NCI-H2196 (cell line): ENCODE results near the gene ADGRB3.
A peak's percentile ranks its signal among the peaks of the same experiment; 100 is the strongest.

ENCODE experiments used
- DNase-seq: peaks from one replicate; lab custom pipeline; 2025; ENCODE audit not compliant: unreplicated experiment; lab: John Stamatoyannopoulos, UW

The ADGRB3 gene

DNA sequence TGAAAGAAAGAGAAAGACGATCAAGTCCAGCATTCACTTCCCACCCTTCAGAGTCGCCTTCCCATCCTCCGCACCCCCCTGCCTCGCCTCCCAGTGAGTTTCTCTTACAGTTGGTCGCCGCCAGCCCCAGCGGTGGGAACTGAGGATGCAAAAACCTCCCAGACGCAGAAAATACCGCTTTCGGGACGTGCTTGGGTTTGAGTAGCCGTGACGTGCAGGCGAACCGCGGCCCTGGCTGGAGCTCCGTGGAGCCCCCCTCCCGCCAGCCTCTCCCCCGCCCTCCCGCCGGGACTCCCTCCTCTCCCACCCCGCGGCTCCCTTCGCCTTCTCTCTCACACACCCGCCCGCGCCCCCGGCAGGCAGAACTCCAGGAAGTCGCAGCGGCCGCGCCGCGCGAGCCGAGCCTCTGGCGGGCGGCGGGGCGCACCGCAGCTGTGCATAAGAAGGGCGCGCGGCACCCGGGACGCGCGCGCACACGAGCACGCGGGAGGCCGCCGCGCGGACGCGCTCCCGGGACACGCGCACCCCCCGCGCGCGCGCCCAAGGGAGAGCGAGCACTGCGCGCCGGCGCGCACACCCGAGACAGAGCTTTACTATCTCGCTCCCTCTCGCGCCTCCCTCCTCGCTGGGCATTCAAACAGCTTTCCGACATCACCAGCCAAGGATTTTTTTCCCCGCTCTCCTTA is at the start of gene ADGRB3:
Gene ADGRB3, plus strand, starts transcription at position 557 of the 686 bp plus-strand sequence. CDS start 3,394 bp downstream, outside the sequence.
- DNase-seq = peak; percentile 83

DNA sequence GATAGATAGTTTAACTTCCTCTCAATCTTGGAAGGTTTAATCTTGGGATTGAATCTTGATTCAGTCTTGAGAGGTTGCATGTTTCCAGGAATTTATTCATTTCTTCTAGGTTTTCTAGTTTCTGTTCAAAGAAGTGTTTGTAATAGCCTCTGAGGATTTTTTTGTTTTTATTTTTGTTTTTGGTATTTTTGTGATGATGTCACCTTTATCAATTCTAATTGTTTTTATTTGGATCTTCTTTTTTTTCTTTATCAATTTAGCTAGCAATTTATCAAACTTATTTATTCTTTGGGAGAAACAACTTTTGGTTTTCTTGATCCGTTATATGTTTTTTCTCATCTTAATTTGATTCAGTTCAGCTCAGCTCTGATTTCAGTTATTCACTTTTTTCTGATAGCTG is 41.5 kb upstream of the ADGRB3 start:
- DNase-seq = no peak

DNA sequence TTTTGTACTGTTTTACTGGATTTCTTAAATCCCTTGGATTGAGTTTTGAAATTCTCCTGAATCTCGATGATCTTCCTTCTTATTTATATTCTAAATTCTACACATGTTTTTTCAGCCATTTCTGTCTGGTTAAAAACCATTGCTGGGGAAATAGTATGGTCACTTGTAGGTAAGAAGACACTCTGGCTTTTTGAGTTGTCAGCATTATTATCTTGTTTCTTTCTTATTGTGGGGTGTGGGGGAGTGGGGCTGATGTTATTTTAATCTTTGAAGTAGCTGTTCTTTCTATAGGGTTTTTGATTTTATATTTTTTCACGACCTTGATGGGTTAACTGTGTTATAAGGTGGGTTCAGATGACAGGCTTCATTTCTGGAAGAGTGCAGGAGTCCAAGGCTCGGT is 37.4 kb upstream of the ADGRB3 start:
- no peak for DNase-seq

DNA sequence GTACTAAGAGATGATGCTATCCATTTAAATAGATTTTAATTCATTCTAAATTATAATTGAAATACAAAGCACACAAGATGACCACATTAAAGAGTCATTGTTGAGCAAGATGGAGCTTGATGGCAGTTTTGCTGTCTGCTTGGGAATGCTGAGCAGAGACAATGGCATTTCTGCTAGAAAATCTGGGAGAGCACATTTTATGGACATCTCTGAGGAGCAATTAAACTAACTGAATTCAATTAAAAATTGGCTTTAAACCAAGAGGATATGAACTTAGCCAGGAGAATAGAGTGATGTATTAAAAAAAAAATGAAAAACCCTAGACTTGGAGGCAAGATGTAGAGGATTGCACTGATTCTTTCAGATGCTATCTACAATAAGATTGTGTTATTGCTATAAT is 19.1 kb upstream of the ADGRB3 start:
- DNase-seq = no peak

DNA sequence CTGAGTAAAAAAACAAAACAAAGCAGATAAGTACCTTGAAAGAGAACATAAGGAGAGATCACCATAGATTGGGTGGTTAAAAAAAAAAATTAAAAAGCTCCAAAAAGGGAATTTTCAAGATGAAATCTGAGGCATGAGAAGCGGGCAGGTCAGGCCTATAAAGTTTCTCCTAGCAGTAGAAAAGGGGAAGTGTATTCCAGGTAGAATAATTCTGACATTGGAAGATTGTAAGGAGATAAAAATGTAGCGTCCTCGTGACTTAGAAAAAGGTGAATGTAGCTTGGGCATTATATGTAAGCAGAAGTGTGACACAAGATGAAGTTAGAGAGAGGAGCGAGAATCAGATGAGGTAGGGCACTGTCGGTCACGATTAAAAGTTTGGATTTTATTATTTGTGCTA is 9.1 kb upstream of the ADGRB3 start:
- DNase-seq = no peak

DNA sequence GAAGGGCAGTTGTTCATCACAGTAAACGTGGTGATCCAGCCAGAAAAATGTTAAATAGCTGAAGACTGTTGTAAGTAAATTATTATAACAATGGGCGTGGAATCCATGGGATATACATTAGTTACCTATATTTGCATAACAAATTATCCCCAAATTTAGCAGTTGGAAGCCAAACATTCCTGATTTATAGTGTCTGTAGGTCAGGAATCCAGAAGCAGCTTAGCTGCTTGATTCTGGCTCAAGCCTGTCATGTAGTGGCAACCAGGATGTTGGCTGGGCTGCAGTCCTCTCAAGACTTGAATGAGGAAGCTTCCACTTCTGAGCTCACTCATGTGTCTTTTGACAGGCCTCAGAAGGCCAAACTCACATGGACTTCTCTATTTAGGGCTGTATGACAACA is 6.9 kb upstream of the ADGRB3 start:
- DNase-seq = no peak

DNA sequence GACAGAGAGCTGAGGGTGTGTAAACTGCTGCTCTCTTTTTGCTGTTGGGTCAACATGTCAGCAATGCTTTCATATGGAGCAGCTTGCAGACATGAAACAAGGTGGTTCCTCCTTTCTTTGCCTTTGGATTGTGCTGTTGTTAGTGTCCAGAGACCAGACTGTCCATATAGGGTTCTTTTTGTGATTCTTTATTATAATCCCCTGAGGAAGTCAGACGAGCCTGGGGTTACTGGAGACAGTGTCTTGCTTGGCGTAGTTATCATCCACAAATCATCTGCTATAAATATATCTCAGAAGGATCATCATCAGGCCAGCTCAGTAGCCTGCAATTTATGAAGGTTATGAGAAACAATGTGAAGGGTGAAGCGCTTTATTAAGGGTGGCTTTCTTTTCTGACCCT is 2.3 kb upstream of the ADGRB3 start:
- no peak for DNase-seq

DNA sequence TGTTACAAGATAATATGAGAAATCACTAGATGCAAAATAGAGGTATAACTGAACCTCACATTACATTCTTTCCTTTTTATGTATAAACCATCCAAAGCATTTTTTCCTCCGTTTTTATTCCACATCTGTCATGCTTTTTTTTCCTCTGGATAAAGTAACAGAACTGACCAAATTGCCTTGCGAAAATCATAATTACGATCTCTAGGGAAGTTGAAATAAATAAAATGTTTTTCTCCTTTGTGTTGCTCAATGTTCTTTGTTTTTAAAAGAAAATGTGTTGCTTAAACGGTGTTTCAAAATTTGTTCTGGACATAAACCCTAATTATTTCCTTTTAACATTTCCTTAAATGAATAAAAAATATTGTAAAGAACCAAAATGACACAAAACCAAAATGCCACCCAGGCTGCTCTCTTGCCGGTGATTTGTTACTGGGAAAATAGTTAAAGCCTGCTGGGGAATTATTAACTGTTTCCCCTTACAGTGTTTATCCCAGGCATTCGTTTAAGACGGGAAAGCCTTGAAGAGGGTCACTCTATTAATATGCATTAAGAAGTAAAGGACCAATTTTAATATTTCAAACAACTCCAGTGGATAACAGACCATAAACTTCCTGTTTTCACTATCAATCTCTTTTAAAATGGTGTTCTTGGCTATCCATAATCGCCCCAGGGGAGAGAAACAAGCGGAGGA is 1.7 kb upstream of the ADGRB3 start:
- no peak for DNase-seq

DNA sequence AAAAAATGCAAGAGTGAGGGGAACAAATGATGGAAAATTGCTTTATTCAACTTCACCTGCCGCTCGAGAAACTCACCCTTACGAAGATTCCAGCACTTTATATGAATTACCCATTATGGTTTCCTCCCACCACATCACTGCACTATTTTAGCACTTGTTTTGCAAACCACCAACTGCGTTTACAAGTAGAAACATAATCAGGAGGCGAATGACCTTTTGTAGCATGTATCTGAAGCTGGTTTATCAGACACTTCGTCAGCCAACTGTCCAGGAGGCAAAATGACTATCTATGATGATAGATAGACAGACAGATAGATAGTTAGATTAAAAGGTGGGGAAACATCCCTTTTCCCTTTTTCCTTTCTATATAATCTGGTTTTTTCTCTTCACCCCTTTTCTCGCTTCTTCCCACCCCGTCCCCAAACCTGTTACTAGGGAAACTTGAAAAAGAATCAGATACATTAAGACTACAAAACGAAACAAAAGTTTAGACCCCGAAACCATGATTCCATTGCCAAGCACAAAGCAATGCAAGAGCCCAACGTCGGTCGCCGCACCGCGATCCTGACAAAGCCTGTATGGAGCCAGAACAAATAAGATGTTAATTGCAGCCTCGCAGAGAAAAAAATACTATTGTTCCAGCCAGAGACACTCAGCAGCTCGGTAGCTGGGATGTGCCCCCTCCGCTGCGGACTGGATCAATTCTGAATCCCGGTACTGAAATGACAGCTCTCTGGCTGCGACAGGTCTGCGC is 933 bp upstream of the ADGRB3 start:
- no peak for DNase-seq

DNA sequence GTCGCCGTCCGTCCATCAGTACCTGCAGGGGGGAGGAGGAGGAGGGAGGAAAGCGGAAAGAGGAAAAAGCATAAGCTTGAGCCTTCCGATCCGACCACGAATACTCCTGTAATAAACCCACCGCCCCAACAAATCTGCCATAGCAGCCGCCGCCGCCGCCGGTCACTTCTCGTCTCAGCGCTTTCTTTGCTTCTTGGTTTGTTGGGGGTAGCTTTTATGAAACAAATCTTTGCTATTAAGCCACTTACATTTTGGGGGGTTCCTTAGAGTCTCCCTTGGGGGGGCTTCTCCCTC is 277 bp downstream of the ADGRB3 start:
- no peak for DNase-seq

DNA sequence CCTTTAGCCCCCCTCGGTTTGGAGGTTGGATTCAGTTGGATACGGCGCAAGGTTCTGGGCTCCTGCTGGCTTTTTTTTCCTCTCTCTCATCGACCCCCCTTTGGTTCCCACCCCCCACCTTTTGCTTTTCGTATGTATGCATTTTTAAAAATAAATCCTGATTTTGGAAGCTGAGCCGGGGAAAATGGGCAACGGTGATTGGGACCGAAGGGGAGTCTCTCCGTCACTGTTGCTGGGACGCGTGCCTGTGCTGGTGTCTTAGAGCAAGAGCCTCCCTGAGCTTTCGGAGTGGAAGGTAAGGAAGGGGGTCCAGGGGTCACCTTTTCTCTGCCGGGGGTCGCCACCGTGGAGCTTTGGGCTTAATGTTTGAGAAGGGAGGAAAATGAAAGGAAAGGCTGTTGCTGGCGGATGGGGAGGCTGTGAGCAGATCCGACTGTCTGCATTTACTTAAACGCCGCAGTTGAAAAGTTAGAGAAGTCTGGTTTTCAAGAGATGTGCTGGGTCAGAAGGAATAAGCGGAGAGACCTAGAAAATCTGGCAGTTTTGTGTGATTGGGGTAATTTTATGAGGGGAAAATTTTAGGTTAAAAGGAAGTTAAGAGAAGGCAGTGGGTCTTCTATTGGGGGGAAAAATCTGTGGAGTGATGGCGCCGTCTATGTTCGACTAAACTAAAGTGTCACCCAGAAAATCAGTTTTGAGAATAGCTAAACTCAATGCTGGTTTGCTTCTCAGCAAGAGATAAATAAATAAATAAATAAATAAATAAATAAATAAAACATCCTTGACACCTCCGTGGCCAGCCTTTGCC is 828 bp downstream of the ADGRB3 start:
- DNase-seq = no peak

DNA sequence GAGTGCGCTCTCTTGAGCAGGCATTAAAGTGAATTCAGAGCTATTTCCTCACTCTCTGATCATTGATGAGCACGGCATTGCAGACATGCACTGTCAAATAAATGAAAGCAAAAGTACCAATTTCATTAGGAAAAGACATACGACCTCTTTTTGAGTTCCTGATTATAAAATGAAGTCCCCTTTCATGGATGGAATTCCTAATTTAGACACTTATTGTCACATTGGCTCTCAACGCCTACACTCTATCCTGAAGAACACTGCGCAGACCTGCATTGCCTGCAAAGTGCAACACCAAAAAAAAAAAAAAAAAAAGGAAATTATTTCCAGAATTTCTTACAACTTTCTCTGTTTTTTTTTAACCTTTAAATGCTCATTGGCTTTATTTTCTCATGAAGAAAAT is 1.6 kb downstream of the ADGRB3 start:
- DNase-seq = no peak

DNA sequence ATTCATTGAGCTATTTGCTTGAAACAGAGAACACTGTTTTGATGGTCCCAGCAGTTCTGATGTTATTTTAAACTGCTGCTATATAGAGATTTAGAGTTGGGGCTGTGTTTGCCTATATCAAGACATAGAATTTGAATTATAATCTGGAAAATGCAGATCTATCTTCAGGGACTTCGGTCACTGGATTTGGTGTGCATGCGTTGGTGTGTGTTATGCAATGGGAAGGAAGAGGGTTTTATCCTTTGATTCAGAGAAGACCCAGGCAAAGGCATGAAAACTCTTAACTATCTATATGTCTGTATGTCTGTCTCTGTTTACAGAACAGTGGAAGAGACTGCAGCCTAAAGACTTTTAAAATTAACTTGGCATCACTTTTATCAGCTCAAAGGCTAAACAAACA is 2.0 kb downstream of the ADGRB3 start:
- DNase-seq = no peak

DNA sequence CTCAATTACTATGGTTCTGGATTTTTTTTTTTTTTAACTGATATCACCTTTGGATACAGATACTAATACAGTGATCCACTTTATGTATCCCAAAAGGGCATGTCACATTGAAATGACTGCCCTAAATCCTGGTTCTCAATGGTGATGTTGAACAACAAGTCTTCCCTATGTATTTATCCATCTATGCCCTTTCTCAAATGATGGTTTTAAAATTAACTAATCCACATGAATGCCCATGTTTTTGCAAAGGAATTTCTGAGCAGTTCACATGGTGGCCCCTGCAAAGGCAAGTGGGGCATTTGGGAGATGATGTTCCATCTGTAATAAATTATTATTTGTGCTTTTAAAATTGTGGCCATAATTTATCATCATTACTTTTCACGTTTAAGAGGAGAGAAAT is 2.7 kb downstream of the ADGRB3 start:
- no peak for DNase-seq

DNA sequence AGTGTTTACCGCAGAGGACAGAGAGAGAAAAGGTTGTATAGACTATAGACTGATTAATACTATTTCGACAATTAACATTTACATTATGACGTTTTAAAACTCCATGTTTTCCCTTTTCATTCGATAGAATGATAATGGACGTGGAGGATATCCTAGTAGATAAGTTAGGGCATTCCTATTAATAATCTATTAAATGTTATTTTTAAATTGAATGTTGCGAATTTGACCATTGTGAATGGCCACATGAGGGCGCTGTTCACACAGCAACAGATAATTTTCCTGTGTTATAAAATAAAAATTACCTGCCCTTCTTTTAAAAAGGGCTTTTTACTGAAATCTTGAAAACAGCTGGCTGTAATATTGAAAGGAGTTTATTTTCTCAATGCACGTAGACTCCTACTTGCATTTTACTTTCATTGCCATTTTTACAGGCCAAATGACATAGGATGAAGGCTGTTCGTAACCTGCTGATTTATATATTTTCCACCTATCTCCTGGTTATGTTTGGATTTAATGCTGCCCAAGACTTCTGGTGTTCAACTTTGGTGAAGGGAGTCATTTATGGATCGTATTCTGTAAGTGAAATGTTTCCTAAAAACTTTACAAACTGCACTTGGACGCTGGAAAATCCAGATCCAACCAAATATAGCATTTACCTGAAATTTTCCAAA is 3.3 kb downstream of the ADGRB3 start:
- DNase-seq = peak; percentile 33

DNA sequence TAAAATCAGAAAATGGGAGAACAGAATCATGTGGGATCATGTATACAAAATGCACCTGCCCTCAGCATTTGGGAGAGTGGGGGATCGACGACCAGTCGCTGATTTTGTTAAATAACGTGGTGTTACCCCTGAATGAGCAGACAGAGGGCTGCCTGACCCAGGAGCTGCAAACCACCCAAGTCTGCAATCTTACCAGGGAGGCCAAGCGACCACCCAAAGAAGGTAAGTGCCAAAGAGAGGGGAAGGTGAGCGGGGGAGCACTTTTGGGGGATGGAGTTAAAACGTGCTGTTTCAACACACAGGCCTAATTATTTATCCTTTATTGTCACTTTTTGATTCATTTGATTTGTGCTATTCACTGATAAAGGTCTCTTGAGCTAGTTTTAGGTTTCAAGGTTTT is 4.1 kb downstream of the ADGRB3 start:
- DNase-seq = no peak

DNA sequence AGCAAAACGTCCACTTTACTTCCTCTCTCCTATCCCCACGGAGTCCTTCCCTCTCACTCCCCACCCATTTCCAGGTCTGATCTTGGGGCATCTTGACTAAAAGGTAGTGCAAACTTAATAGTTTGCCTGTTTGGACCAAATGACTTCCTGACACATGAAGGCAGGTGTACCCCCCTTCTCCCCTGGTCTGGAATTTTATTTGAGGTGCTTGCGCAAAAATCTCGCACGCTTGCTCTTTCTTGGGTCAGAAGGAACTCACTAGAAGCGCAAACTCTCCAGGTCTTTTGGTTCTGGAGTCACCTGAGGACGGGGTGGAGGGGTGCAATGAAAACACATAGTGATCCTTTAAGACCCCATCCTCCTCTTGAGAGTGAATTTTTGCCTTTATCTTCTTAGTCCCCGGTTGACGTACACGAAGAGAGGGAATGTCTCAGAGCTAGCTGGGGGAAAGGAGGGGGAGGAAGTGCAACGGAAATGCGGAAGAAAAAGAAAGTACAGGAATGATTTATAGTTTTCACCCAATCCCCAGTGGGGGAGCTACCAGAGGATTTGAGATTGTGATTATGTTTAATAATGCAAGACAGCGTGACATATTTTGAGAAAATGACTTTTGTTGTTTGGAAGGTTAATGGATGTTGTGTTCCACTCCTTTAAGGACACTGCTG is 4.9 kb downstream of the ADGRB3 start:
- DNase-seq = no peak

DNA sequence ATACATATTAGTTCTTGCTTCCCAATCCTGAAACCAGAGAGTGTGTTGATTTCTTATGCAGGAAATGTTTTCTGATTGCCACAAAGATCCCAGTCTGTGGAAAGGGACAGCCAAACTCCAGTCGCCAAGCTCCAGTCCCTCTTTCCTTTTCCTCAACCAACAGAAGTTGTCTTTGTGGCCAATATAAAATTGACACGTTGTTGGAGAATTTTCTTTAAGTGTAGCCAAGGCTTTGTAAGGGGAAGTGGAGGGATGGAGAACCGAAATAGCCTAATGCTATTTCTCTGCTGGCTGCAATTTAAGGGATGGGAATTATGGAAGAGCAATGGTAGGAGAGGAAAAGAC is 5.4 kb downstream of the ADGRB3 start:
- DNase-seq = no peak

DNA sequence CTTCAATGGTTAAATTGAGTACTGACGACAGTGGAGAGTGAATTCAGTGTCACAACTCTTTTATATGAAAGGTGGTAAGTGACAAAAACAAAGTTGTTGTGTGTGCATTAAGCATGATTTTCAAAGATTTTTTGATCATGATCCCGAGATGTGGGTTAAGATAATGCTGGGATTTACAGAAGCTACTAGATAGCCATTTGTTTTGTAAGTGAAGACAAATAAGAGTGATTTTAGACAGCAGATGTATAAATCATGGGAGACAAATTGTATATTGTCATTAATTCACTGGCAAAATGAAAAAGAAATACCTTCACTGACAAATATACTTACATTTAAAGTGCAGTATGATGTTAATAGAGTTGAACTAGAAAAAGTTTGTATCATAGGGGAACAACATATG is 6.1 kb downstream of the ADGRB3 start:
- DNase-seq = no peak

DNA sequence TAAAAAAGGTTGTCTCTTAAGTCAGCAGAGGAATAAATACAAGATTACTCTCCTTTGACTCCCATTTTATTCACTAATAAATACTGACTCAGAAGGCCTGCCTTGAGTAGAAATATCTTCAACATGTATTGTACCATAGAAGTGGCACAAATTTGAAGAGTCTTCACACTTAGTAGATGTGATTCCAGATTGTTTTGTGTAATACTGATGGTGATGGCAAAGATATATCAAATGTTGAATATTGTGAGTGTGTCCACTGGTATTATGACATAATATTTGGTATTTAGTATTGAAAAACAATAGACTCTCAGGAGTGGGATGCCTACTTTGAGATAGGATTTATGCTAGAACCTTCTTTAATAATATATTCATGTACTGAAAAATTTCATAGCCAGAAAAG is 7.0 kb downstream of the ADGRB3 start:
- no peak for DNase-seq

DNA sequence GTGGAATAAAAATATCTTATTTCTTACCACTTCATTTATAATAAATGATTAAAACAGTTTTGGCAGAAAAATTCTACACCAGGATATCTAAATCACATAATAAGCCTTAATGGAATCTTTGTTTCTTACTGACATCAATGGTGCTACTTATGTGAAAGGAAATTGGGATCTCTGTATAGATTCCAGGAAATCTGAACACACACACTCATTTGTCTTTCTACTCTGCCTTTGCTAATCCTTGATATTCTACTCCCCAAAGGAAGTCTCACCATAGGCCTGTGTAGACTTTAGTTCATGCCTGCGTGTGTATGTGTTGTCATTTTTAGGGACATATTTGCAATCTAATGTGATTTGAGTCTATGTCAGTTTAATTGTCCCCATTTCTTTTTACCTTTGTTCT is 7.9 kb downstream of the ADGRB3 start:
- DNase-seq = no peak
